NCI-H510A (cell line): ENCODE measurements around the gene DACT3.
A peak's percentile ranks its signal among the peaks of the same experiment; 100 is the strongest.

Experiments
- DNase-seq: peaks from one replicate; lab custom pipeline; 2025; lab: John Stamatoyannopoulos, UW

The DACT3 gene

DNA sequence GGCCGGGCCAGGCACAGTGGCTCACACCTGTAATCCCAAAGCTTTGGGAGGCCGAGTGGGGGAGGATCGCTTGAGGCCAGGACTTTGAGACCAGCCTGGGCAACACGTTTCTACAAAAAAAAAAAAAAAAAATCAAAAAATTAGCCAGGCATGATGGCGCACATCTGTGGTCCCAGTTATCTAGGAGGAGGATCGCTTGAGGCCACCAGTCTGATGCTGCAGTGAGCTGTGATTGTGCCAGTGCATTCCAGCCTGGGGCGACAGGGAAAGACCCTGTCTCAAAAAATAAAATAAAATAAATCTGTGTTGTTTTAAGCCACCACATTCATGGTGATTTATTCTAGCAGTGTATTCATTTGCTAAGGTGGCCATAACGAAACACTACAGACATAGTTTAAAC is 4.1 kb upstream of the DACT3 start:
- DNase-seq: no peak

DNA sequence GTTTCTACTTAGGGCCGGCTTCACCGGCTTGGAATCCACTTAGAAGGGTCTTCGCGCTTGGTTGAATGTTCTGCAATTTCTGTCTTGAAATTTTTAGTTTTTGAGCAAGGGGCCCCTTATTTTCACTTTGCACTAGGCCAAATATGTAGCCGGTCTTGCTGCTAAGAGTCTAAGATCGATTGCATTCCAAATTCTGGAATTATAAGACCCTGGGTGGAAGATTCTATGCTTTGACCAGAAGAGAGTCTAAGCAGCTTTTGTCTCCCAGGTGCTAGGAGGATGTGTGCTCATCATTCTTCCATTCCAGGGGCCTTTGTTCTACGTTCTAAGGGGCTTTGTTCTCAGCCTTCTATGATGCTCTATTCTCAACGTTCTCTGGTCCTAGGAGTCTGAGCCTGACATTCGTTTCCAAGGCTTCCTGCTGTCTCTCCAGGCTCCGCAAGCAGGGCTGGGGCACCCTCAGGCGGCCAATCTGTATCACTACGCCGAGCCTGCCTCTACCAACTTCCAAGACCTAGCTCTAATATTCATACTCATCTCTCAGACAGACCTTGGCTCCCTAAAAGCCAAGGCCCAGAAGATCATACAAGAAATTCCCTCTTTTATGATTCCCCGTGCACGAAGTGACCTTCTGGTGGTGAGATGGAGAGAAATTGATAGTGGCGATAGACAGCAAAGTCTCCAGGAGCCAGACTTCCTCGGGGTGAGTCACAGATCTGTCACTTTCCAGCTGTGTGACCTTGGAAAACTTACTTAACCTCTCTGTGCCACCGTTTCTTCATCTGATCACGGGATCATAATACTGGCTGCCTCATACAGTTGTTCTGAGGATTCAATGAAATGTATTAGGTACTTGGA is 982 bp upstream of the DACT3 start:
- peak; percentile 77 for DNase-seq

DNA sequence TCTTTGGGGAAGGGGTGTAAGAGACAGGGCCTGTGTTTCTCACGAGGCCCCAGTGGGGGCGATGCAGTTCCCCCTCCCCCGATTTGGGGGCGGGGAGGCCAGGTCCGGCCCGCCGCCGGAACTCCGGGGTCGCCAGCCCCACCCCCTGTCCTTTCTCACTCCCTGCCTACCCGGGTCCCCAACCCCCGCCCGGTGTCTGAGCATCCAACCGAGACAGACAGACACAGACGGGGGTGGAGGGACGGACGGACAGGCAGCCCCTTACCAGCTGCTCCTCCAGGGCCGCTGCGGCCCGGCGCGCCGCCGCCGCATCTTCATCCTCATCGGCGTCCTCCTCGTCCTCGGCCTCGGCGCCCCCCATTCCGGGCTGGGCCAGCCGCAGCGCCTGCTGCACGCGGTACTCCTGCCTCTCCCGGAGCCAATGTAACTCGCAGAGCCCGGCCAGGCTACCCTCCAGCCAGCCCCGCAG is 397 bp downstream of the DACT3 start:
- DNase-seq: no peak

DNA sequence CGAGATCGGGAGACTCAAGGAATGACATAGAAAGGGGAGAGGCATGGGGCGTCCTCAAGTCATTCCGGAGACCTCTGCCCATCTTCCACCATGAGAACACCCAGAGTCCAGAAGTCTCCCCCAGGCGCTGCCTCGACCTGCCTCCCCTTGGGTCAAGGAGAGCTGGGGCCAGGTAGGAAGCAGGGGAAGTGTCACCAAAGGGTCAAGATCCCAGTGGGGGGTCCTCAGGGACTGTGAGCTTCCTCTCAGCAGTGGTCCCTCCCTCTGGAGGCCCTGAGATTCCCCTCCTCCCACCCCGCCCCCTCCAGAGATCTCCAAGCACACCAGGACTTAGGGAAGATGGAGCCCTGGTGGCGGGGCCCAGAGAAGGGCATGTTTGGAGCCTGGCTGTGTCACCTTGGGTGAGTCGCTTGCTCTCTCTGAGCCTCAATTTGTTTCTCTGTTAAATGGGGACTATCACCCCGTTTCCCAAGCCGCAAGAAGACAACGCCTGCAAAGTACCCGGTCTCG is 919 bp downstream of the DACT3 start:
- DNase-seq: no peak

DNA sequence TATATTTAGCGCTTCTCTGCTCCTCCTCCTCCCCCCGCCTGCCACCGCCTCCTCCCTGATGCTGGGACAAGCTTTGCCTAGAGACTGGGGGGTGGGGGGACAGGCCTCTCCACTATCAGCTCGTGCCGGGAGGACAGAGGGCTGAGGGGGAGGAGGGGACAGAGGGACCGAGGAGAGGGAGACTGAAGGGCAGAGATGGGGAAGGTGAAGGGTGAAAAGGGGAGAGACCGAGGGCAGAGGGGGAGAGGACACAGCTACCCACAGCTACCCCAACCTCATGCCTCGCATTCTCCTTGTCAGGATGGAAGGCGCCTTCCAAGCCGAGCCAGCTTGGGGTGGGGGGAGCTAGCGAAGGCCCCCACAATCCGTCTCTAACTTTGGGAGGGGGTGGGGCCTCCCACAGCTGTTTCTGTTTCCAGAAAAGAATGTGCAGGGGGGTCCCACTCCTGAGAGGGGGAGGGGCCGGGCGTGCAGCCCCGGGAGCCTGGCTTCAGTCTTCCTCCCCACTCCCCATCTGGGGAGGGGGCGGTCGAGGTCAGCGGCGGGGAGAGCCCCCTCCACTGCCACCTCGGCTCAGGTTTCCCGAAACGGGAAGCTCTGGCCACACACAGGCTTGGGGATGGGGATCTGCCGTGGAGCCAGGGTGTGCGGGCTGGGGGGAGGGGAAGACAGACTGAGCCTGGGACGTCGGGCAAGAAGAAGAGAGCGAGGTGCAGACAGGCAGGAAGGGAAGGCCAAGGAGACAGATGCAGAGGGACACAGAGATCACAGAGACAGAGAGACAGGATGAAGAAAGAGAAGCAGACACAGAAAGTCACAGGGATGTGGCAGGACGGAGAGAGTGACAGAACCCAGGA is 1.6 kb downstream of the DACT3 start:
- DNase-seq: no peak

DNA sequence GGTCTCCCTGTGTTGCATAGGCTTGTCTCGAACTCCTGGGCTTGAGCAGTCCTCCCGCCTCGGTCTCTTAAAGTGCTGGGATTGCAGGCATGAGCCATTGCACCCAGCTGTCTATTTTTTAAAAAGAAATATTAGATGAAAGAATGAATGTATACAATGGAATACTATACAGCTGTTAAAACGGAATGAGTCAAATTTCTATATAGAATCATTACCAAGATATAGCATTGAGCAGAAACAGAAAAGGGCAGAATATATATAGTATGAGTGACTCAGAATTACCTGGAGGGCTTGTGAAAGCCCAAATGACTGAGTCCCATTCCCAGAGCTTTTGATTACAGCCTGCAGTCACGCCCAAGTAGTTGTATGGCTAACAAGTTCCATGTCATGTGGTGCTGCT is 4.4 kb downstream of the DACT3 start:
- no peak for DNase-seq

DNA sequence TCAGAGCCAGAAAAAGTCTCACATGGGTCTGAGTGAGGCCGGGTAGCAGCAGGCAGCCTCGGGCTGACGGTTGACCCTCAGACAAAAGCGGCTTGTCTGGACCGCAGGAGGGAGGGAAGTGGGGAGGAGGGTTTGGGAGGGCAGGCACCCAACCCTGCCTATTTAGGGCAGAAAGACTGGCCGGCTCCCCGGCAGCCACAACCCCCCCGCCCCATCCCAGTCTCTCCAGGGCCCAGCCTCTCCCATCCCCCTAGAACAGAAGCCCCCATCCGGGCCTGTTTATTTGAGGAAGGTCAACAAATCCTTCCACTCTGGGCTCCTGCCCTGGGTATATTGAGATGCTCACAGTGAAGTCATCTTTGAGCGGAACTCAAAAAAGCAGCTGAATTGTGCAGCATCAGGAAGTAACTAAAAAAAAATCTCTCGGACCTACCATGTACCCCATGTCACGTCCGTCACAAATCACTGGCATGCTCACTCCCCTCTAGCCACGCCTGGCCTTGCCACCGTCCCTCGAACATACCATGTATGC is 6.3 kb downstream of the DACT3 start:
- no peak for DNase-seq

DNA sequence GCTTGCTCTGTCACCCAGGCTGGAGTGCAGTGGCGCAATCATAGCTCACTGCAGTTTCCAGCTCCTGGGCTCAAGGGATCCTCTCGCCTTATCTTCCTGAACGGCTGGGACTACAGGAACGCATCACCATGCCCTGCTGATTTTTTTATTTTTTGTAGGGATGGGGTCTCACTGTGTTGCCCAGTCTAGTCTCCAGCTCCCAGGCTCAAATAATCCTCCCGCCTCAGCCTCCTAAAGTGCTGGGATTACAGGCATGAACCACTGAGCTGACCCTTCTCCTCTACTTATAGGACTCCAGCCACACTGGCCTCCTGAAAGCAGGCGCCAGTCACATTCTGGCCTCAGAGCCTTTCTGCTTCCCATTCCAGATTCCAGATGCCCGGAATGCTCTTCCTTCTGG is 10.5 kb downstream of the DACT3 start:
- DNase-seq: no peak

DNA sequence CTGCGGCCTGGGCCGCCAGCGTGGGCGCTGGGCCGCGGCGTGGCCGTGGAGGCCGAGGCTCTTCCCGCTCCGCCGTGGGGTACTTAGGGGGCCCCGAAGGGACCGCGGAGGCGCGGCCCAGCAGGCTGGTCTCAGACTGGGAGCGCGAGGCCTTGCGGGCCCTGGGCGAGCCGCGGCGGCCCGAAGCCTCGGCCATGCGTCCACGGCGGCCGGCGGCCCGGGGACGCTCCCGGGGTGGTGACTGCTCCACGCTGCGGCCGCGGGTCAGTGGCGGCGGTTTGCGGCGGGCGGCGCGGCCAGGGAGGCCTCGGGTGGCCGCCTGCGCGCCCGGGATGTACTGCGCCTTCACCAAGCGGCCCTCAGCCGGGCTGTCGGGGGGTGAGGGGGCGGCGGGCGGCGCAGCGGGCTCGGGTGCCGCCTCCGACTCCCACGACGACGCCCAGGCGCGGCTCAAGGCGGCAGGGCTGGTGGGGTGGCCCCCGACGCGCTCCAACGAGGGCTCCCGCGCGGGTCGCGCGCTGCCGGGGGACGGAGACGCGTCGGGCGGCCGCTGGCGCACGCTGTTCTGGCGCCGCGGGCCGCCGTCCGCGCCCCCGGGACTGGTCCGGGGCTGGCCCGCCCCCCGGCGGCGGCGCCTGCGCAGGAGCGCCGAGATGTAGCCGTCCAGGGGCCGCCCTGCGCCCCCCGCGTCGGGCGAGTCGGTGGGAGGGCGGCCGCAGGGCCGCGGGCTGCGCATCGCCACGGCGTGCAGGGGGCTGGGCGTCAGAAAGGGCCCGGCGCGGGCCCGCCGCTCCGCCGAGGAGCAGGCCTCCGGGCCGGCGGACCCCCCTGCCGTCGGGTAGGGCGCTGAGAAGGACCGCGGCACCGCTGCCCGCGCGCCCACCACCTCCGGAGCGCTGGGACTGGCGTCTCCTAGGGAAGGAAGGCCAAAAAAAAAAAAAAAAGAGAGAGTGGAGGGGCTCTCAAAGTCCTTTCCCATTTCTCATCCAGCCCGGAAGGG is 11.7 kb downstream of the DACT3 start:
- DNase-seq: no peak

DNA sequence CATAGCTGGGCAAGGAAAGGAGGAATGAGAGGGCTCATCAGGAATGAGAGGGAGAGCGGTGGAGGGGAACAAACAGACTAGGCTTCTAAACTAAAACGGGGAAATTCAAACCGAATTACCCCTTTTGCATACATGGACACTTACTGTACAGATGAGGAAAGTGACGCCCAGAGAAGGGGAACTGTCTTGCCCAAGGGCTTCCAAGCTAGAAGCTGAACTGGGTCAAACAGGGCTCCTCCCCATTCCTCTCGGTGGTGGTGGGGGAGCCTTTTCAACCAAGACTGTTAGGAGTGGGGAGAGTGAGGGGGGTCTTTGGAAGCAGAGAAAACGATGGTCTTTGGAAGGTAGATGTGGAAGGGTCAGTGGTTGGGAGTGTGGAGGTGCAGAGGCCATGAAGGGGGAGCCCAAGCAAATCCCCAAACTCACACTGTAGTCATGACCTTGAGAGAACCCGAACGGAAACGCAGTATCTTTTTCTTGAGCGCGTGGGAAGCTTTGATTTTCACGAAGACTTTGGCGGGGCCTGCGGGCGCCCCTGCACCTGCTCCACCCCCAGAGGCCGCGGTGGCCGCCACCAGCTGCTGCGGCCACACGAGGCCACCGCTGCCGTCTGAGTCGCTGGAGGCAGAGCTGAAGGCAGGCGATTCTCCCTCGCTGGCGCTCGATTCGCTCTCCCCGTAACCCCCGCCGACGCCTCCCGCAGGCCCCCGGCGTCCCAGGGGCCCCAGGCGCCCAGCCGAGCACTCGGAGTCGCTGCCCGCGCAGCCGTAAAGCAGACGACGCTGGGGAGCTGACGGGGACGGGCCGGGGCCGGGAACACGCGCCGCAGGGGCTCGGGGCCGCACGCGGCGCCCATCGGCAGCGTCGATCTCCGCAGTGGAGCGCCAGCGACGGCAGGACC is 12.7 kb downstream of the DACT3 start:
- no peak for DNase-seq

DNA sequence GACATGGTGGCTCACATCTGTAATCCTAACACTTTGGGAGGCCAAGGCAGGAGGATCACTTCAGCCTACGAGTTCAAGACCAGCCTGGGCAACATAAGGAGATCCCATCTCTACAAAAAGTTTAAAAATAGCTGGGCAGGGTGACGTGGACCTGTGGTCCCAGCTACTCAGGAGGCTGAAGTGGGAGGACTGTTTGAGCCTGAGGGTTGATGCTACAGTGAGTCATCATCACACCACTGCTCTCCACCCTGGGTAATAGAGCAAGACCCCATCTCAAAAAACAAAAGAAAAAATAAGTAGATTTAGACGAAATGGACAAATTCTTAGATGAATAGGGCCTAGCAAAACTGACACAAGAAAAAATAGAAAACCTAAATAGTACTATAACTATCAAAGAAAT is 14.6 kb downstream of the DACT3 start:
- DNase-seq: no peak

DNA sequence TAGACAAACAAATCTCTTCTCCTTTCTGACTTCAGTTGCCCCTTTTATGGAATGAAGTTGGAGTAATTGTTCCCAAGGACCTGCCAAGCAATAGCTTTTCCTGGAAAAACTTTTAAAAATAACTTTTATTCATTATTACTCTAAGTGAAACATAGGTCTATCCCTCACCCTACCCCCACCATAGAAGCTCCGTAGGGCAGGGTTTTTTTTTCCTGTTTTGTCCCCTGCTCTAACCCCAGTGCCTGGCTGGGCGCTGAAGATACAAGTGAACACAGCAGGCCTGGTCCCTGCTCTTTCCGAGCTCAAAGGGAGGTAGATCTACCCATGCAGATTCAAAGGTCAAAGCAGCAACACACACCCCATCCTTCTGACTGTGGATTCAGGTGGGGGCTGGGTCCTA is 16.3 kb downstream of the DACT3 start:
- DNase-seq: no peak

DNA sequence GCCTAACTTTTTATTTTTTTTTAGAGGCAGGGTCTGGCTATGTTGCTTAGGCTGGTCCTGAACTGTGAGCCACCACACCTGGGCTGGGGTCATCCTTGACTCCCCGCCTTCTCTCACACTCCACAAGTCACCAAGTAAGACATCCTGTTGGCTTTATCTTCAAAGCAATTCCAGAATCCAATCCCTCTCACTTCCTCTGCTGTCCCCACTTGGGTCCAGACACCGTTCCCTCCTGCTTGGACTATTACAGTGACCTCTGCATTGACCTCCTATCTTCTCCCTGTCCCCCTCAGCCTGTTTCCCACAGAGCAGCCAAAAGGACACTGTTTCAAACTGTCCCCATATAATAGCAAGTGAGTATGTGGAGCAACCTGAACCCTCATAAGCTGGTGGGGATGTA is 20.3 kb downstream of the DACT3 start:
- DNase-seq: no peak

DNA sequence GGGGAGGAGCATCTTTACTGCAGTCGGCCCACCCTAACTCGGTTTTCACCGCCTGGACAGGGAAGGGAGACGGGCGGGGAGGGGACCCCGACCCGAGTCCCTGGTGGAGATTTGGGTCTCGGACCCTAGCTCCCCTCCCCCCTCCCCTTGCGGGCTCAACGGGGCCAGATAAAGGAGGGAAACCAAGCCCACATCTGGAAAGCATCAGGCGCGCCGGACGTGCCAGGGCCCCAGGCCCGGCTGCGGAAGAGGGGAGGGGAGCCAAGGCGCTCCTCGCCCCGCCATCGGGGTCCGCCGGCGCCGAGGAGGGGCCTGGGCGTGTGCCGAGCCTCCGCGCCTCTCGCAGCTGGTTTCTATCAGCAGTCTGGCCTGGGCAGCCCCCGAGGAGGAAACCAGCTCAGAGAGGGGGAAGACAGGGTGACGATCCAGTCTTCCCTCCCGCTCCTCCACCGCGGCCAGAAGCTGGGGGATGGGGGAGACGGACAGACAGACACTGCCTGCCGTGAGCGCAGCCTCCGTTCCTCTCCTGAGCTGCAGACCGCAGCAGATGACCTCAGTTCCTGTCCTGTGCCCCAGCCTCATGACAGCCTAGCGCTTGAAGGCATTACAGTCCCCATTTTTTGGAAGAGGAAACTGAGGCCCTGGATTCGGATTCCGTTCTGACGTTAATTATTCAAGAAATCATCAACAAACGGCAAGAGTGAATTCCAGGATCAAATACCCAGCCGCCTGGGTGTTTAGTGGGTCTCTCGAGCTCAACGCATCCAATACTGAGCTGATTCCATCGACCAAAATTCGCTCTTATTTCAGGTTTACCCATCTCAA is 21.4 kb downstream of the DACT3 start:
- DNase-seq: no peak

DNA sequence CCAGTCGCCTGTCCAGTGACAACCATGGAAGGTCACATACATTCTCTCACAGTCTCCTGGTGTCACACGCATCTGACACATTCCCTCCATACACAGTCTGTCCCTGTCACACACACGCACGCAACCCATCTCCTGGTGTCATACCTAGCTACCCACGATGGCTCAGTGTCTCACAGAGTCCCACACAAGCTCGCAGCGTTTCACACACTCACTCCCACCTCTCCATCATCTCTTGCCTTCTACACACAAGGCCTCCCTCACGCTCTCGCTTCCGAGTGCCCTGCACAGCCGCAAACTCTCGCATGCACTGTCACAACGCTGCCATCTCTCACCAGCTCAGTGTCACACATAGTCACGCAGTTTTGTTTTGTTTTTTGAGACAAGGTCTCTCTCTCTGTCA is 23.8 kb downstream of the DACT3 start:
- DNase-seq: no peak

DNA sequence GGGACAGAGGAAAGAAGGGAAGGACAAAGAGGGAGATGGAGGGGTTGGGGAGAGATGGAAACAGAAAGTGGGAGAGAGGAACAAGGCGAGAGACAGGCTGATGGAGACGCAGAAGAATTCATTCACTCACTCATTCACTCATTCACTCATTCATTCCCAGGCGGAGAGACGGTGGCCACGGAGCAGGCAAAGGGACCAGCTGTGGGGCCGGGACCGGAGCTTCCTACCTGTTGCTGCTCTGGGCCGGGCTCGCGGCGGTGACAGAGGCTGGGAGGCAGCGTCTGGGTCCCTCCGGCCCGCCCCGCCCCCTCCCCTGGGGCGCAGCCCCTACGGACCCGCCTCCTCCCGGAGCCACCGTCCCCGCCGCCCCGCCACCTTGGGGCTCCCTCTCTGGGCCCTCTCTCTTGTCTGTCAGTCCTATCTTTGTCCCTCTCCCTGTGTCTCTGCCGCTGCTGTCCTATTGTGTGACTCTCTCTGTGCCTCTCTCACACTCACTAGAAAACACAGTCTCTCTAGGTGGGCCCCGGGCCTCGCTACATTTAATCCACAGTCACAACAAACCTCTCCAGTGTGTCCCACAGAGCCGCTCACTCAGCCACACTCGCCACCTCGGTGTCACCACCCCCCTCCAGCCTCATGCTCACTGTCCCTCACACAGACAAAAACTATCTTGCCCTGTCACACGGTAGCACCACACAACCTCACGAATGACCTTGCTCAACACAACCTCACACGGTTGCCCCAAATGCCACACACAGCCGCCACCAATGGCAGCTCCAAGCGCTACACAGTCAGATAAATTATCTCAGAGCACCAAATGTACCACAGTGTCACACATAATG is 24.8 kb downstream of the DACT3 start, which contains the start of gene GNG8:
Gene GNG8 (minus strand): TSS at position 283 of the 842 bp plus-strand sequence. CDS start 1,520 bp downstream, outside the sequence.
- DNase-seq: no peak

DNA sequence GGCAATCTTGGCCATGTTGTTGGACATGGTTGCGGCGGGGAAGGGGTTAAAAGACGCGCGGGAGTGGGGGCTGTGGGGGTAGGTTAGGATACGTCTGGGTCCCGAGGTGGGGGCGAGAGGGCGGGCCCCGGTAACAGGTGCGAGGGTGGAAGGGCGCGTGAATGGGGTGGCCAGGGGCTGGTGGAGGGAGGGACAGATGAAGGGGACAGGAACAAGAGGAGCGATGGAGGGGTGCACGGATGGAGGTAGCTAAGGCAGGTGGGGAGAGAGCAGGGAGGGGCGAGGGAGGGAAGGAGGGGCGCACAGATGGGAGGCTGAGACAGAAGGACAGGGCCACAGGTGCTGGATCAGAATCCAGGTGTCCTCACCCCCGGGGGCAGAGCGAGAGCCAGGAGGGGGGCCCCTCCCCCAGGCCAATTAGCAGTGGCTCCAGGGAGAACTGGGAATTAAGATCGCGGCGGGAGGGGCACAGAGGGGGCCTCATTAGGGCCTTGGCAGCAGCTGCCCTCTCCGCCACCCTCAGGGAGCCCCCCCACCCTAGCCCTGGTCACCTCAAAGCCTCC is 26.2 kb downstream of the DACT3 start:
- no peak for DNase-seq

DNA sequence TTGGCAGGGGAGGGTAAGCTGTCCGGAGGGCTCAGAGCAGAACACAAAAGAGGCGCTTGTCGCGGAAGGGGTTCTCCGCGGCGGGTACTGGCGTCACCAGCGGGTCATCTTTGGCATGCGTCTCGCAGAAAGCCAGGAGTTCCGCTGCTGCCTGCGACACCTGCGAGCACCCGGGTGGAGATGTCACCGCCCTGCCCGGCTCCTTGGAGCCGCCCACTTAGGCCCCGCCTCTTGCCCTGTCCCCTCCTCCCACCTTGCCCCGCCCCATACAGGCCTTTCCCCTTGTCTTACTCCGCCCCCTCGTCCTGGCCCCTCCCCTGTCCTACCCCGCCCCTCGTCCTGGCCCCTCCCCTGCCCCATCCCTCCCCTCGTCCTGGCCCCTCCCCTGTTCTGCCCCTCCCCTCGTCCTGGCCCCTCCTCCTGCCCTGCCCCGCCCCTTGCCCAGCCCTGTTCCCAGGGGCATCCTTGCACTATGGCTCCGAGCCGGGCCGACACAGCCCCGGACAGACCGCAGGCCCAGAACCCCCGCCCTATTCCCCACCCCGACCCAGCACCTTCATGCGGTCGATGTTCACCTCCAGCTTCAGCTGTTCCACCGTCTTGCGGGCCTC is 26.8 kb downstream of the DACT3 start:
- no peak for DNase-seq
